ENCODE results near the gene PAX5.

The PAX5 gene

DNA sequence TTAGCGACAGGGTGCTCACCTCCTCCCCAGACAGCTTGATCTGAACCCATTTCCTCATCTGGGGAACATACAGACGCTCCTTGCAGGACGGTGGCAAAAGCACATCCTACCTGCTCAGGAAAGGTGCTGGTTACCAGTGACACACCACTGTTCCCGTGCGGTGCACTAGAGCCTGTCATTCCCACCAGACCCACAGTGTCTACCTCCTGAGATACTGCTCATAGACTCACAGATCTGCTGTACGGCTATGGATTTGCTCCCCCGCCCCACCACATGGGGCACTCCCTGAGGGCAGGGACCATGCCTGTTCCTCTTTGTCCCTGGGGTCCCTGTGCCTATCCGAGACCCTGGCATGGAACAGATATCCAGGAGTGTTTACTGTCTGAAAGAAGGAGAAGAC lies 208.9 kb downstream of the PAX5 start:
- no peak for DNase-seq

DNA sequence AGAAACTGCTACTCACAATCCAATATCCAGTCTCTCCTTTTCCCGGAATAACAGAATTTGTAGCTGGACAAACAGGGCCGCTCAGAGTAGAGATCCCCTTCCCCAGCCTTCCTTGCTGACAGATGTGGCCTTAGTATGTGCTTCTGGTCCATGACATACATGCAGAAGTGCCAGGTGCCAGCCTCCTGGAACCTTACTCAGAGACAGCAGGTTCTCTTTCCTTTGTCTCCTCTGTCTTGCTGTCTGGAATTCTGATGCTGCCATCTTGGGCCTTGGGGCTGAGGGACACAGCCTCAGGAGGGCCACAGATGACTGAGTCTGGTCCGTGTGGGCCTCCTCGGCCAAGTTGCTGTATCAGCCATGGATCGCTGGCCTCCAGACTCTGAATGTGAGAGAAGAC lies 210.1 kb downstream of the PAX5 start:
- no peak for DNase-seq

DNA sequence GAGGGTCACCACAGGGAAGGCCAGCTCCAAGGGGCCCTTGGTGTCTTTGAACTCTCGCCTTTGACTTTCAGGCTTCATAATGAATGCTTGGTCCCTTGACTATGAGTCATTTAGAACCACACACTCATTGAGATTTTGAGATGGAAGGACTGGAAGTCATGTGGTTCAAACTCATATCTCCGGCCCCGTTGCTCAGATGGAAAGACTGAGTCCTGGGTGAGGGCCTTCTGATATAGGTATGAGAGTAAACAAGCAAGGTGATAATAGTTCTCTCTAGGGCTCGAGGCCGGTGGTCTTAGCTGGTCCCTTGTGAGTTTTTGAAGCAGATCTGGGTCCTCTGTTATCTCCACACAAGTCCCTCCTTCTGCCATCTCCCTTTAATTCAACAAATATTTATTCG lies 210.6 kb downstream of the PAX5 start:
- no peak for DNase-seq

DNA sequence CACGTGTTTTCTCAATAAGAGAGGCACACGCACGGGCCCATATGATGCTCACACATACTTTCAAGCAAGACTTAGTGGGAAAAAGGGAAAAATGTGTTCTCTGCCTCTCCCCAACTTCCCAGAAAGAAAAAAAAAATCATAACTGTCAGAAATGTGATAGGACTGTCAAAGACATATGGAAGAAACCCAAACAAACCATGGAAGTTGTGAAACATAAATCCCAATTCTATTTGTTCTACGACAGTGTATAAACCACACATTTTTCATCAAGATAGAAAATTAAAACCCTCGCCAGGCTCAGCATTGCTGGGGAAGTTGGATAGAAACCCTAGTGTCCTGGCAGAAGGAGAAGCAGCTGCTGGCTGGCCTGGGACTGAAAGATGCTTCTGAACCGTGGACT lies 211.9 kb downstream of the PAX5 start:
- no peak for DNase-seq

DNA sequence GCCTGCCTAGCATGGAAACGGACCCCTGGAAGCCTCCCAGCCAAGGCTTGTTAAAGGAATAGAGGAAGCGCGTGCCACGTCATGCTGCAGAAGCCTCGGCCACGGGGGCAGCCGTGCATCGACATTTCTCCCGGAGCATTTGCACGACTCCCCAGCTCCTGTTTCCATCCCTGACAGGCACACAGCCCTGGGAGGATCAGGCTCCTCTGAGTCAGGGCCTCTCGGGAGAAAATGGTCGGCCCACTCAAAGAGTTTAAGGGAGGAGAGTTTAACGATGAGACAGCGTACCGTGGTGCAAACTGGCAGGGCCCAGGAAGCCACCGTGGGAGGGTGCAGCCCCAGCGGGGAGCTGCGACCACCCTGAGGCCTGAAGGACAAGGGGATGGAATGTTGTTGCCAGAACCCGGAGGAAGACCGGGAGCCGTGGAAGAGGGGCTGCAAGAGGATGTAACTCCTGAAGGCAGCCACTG lies 213.6 kb downstream of the PAX5 start:
- DNase-seq, result no peak

DNA sequence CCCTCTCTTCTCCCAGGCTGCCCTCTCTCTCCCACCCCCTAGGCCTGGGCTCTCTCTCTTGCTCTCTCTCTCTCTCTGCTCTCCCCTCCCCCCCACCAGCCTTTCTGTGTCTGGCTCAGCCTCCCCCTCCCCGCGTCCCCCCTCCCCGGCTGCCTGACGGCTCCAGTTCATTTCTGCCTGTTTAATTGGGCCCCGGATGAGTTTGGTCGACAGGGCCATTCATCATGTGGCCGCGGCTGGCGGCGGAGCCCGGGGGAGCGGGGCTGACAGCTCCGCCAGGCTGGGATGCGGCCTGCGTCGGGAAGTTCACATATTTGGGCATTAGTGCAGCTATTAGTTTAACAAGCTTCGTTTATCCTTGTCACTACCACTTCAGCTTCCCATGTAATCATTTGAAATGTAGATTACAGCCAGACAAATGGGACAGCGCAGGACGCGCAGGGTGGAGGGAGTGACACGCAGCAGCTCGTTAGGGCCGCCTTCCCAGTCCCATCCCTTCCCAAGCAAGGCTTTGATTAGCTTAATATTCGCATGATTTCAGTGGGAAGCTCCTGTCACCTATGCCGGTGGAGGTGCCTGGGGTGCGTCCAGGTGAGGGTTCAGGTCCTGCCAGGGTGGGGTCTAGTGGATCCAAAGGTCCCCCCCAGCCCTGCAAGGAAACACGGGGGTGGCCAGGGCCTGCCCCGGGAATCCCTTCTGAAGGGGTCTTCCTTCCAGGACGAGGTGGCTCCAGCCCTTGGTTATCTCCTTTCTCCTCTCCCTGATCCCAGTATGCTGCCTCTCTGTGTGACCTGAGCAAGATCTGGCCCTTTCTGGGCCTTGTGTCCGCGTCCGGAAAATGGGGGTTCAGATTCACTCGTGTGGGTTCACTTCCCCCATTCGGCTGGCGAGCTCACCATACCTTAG lies 214.8 kb downstream of the PAX5 start:
- no peak for DNase-seq

DNA sequence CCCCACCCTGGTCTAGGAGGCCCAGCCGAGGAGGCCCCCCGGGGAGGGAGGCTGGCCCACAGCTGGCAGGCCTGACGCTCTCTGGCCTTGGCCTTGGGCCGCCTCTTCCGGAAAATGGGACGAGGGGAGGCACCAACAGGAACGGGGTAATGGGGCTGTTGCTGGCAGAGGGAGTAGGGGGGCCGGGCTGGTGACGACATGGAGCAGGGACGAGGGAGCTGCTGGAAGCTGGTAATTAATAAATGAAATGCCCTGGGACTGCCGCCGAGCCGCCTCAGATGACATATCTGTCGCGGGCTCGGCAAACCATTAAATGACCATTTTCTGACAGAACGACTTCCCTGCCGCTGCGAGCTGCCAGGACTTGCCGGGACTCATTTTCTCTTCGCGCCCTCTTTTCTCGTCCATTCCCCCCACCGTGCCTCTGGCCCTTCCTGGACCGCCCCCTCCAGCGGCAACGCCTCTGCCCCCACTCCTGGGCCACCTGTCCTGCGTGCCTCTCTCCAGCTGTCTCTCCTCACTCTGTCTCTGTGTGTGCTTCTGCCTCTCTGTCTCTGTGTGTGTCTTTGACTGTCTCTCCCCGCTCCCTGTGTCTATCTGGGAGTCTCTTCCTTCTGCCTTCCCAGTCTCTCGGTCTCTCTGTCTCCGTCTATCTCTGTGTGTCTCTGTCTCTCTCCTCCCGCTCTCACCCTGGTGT lies 215.7 kb downstream of the PAX5 start:
- no peak for DNase-seq

DNA sequence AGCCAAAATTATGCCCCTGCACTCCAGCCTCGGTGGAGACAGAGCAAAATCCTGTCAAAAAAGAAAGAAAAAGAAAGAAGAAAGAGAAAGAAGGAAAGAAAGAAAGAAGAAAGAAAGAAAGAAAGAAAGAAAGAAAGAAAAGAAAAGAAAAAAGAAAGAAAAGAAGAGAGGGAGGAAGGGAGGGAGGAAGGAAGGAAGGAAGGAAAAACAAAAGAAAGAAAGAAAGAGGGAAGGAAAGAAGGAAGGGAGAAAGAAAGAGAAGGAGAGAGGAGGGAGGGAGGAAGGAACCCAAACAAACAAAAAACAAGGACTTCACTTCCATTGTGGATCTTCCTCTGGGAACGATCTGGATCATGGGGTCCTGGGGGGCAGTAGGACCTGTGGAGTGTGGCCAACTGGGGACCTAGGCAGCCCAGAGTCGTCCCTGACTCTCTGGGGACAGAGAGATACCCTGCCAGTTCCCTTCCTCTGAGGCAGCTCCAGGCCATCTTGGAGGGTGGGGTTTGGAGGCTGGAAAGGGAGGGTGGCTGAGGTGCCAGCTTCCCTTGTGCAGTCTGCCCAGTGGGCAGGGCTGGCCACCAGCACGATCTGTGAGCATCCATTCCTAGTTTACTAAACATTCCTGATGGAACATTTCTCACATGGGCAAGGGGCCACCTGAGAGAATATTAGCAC lies 216.8 kb downstream of the PAX5 start:
- DNase-seq, result no peak

DNA sequence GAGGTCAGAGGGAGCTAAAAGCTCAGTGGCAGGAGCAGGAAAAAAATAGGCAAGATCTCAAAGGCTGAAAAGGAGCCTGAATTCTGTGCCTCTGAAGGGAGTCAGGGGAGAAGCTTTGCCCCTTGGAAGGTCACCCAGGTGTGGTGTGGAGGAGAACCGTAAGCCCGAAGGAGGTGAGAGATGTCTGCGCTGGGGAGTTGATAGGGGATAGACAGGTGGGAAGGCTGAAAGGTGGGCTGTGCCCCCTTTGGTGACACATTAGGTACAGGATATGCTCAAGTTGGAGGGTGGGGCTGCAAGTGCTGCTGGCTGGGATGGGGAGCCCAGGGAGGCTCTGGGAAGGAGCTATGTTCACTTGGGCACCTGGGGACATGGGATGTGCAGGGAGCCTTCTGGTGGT lies 217.7 kb downstream of the PAX5 start:
- DNase-seq, result no peak

DNA sequence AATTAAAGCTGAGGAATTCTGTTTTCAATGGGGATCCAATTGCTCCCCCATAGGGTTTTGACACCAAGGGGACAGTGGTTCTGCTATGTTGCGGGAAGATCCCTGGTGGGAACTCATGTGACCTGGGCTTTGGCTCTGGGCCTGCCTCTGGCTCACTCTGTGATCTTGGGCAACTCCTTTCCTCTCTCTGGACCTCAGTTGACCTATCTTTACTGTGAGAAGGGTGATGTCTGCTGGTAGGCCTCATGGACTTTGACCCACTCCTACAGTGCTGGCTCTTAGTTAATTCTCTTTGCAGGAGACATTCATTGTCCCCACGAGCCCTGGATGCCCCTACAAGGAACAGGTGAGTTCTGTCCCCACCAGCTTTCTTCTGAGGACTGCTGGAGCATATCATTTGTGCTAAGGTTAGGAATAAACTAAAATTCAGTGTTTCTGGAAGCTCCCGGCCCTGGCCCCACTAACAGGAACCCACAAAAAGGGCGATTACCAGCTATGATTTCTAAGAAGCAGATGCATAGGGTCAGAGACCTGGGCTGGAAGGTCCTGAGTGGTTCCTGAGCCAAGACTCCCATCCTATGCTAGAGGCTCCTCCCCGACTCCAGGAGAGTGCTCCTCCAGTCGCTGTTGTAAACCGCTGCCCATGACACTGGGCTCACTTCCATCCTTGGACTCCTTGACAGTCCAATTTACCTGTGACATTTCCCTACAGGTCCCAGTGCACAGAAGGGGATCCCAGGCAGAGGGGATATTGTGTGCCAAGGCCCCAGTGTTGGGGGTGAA lies 218.3 kb downstream of the PAX5 start:
- DNase-seq, result no peak

DNA sequence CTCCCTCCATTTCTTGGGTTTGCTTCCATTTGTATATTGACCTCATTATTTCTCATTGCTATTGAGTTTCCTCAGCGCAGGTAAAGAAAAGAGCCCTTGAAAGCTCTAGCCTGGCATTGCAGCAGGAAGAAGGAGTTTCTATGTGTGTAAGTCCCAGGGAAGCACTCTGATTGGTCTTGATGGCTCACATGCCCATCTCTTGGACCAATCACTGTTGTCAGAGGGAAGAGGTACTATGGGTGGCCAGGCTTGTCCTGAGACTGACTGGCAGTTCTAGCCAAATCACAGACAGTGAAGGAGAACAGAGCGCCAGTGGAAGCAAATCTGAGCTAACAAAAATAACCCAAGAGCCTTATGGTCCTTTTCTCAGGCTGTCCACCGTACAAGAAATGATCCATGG lies 219.0 kb downstream of the PAX5 start:
- DNase-seq, result no peak

DNA sequence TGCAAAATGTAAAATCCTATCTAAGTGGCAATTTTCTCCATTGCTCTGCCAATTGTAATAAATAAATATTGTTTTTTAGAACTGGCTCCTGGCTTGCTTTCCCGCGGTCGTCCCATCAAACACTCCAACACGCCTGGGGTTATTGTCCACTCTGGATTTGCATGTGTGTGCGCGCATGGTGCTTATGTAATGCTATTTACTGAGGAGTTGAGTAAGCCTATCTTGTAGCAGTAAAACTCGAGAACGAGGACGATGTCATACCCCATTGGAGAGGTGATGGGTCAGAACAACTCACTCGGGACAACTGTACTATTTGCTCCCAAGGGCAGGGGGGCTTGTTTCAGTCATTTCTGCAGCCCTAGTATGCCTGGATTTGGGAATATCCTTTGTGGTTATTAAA lies 220.9 kb downstream of the PAX5 start:
- no peak for DNase-seq

DNA sequence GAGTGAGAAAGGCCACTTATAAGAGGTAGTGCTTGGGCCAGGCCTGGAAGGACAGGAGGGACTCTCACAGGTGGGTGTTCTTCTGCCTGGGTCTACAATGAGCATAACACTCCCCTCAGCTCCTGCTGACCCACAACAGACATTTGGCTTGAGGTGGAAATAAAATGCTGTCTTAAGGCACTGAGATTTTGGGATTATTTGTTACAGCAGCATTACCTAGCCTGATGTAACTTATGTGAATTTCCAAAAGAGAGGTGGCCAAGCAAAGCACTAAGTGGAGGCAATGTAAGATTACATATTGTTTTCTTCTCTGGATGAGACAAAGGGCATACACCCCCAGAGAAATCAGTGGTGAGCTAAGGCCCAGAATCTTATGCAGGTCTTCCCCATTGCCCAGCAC lies 221.5 kb downstream of the PAX5 start:
- no peak for DNase-seq

DNA sequence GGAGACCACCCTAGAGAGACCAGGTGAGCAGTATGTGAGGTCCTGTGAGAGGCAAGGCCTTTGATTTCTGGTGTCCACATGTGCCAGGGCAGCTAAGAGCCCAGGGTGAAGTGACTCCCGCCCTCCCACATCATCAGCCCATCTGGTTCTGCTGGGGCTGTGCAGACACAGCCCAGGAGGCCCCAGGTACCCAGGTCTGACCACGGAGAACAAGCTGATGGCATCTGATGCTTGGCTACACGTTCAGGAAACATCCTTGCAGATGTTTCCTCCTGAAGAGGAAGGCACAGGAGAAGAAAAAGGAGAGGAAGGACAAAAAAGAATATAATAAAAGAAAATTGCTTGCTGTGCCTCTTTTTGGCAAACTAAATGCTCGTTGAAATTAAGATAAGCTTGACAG lies 225.8 kb downstream of the PAX5 start:
- DNase-seq, result no peak

DNA sequence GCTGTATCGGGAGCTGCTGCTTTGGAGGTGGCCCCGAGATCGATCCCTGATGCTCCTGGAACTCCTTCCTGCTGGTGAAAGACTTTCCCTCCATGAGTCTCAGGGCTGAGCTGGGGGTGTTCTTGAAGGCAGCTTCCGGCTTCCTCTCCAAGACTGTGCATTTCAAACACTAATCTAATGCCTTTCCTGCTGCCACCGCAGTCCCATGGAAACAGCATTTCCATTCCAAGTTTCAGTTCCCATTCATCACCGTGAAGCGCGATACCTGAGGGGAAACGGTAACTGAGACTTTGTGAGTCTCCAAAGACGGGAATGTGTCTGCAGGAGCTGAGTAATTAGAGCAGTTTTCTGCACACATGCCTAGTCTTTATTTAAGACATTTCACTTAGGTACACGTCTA lies 230.1 kb downstream of the PAX5 start:
- DNase-seq, result no peak

DNA sequence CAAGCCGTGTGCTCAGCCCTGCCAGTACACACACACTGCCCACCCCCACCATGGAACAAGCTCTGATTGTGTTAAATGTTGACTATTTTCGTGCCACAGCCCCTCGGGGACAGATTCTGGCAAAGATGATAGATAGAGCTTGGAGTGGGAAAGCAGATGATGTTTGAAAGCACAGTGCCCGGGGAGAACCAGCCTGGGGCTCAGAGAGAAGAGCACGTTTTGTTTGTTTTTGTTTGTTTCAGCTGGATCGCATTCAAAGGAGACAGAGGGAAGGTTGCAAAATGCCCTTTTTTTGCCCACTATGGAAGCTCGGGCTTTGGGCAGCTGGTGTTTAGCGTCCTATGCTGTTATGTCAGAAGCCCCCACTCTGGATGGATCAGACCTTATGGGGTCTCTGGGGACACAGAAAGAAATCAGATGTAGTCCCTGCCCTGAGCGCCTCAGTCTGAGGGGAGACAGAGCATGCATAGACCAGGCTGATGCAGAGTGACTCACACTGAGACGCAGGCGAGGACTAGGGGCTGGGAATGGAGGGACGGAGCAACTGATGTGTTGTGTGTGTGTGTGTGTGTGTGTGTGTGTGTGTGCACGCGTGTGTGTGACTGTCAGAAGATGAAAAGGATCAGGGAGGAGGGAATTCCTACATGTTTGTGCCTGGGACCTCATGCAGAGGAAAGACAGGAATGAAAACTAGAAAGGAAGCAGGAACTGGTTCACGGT lies 231.7 kb downstream of the PAX5 start:
- no peak for DNase-seq

DNA sequence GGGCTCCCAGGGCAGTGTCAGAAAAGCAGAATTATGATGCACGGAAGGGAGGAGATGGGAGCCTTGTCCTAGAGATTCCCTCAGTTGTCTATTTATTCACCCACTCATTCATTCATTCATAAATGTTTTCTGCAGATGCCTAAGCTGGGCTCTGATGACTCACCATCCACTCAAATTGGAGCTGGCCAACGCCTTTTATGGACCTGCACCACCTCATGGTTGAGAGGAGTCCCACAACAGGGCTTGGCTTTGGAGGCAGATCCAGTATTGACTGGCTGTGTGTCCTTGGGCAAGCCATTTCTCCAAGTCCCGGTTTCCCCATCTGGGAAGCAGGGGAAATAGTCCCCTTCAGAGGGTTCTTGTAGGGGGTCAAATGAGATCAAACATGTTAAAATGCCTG lies 233.6 kb downstream of the PAX5 start:
- DNase-seq, result no peak

DNA sequence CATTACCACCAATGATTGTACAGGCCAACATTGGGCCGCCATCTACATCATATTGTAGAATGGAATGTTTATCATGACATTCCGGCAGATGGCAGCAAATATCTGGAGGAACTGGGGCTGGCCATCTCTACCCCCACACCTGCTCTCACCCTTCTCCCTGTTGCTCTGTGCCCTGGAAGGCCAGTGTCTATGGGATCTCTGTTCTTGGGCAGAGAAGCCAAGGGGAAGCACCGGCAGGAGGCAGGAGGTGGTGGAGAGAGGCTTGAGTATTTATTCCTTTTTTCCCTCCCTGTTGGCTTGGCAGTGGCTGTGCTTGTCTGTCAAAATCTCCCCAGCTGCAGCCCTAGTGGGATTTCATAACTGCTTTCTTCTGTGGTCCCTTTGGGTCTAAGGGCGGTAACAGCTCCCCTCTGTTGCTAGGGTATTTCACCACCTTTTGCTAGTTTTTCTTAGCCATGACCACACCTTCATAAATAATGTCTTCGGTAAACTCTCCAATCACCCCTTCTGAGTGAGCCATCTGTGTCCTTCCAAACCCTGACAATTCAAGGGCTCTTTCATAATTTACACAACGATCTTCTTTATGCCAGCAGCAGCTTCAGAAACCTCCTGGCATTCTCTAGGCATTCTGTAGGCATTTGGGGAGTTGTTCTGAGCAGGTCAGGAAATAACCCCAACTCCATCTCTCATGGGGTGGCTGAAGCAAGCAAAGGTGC lies 235.6 kb downstream of the PAX5 start:
- DNase-seq, result no peak

DNA sequence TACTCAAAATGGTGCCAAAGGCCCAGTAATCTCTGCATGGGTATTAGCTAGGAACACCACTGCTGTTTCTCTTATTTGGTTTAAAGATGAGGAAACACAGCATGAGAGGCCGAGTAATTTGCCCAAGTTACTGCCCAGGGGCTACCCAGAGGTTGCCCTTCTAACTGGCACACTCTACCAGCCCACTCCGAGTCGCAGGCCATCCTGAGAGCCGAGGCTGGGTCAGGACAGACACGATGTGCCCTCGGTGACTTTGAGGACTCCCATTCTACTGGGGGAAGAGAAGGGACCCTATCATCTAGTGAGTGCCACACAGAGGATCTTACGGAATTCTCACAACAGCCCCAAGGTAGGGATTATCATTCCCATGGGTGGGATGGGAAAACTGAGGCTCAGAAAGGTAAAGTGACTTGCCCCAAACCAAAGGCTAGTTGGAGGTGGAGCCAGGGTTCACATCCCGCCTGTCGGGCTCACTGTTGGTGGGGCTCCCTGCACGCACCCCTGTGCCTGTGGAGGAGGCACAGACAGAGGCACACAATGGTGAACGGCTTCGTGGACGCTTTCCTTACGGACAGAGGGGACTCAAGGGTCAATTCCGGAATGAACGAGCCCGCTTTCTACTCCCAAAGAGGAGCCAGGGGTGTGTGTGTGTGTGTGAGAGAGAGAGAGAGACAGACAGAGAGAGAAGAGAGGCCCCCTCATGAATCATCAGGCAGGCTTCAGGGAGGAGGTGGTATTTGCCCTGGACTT lies 236.4 kb downstream of the PAX5 start:
- DNase-seq, result no peak

DNA sequence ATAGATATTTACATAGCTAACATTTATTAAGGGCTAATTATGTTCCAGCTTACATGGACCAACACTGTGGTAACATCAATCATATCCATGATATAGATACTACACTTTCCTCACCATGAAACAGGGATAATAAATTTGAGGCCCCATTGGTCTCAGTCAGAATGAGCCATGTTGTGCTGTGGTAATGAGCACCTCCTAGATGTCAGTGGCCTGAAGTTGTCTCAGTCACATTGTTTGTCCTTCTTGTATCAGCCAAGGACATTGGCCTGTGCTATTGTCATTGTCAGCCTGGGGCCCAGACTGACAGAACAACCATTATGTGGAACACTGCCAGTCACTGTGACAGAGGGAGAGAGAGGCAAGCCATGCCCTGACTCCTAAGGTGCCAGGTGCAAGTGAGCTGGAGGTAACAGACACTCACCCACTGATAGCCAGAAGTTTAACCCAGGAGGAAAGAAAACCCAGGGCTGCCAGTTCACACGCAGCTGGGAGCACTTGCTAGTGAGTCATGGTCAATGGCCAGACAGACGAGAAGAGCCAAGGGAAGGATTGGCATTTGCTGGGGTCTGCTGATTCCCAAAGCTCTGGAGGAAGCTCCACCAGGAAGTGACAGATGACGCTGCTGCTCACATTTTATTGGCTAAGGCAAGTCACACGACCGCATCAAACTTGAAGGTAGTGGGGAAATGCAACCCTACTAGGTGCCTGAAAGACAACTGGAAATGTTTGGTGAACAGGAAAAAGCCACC lies 237.2 kb downstream of the PAX5 start:
- no peak for DNase-seq

All from AML-193 (cell line).